HEK293T (cell line): ENCODE results near the gene SURF4.

Experiments
- ARNT ChIP-seq: fragments of 450-650 bp; IDR thresholded peaks from 2 replicates; pipeline ENCODE4 v1.6.1; 2017; ENCODE audit warnings: mild to moderate bottlenecking
- BHLHE40 ChIP-seq: fragments of 450-650 bp; IDR thresholded peaks from 2 replicates; pipeline ENCODE4 v1.6.1; 2016; ENCODE audit warnings: mild to moderate bottlenecking, moderate library complexity, borderline replicate concordance
- ELF4 ChIP-seq: fragments of 450-650 bp; IDR thresholded peaks from 2 replicates; pipeline ENCODE4 v1.6.1; 2017; ENCODE audit warnings: antibody characterized with exemption
- FOXA1 ChIP-seq: fragments of 450-650 bp; IDR thresholded peaks from 2 replicates; pipeline ENCODE4 v1.6.1; 2016; ENCODE audit warnings: mild to moderate bottlenecking
- FOXK2 ChIP-seq: fragments of 450-650 bp; IDR thresholded peaks from 2 replicates; pipeline ENCODE4 v1.6.1; 2016; ENCODE audit warnings: mild to moderate bottlenecking
- FOXM1 ChIP-seq: fragments of 450-650 bp; IDR thresholded peaks from 2 replicates; pipeline ENCODE4 v1.6.1; 2017; ENCODE audit warnings: mild to moderate bottlenecking, borderline replicate concordance
- L3MBTL2 ChIP-seq: fragments of 450-650 bp; conservative IDR thresholded peaks from 2 replicates; pipeline ENCODE4 v1.6.1; 2016; ENCODE audit warnings: mild to moderate bottlenecking
- NFRKB ChIP-seq: fragments of 450-650 bp; IDR thresholded peaks from 2 replicates; pipeline ENCODE4 v1.6.1; 2016; ENCODE audit warnings: mild to moderate bottlenecking, moderate library complexity
- PKNOX1 ChIP-seq: fragments of 450-650 bp; IDR thresholded peaks from 2 replicates; pipeline ENCODE4 v1.6.1; 2016
- SP1 ChIP-seq: fragments of 450-650 bp; IDR thresholded peaks from 2 replicates; pipeline ENCODE4 v1.6.1; 2017
- SUZ12 ChIP-seq: fragments of 450-650 bp; IDR thresholded peaks from 2 replicates; pipeline ENCODE4 v1.6.1; 2016; ENCODE audit warnings: mild to moderate bottlenecking
- TARDBP ChIP-seq: fragments of 450-650 bp; IDR thresholded peaks from 2 replicates; pipeline ENCODE4 v1.6.1; 2016
- ZNF384 ChIP-seq: fragments of 450-650 bp; IDR thresholded peaks from 2 replicates; pipeline ENCODE4 v1.6.1; 2016

GRCh38 chr9:133367778-133368177 is 8.1 kb downstream of the SURF4 start:
- no peak for TF ChIP-seq FOXA1
- no peak for TF ChIP-seq SUZ12
- no peak for TF ChIP-seq BHLHE40
- no peak for TF ChIP-seq NFRKB
- no peak for TF ChIP-seq SP1
- TF ChIP-seq ZNF384: no peak
- TF ChIP-seq ELF4: no peak
- TF ChIP-seq FOXK2: no peak
- TF ChIP-seq PKNOX1: no peak
- no peak for TF ChIP-seq FOXM1
- no peak for TF ChIP-seq ARNT
- no peak for TF ChIP-seq TARDBP
- TF ChIP-seq L3MBTL2: no peak
